Measurements from ENCODE around the gene BNC2.

The BNC2 gene

GRCh38 chr9:16509997-16510396 lies 360.5 kb downstream of the BNC2 start:
- no peak for DNase-seq (ENCODE audit: extremely low spot score)
- CTCF ChIA-PET = no interaction called here
- TF ChIP-seq FOXK2 (IDR thresholded peaks at IDR 0.05) (no peak), BHLHE40 (IDR thresholded peaks at IDR 0.05; ENCODE audit: borderline replicate concordance) (no peak), HDGF (IDR thresholded peaks at IDR 0.05; ENCODE audit: borderline replicate concordance) (no peak), ELF4 (IDR thresholded peaks at IDR 0.05) (no peak), TARDBP (IDR thresholded peaks at IDR 0.05) (no peak), LEF1 (IDR thresholded peaks at IDR 0.05; ENCODE audit: borderline replicate concordance) (no peak), CTBP1 (IDR thresholded peaks at IDR 0.05; ENCODE audit: borderline replicate concordance) (no peak)
- POLR2A ChIA-PET = no interaction called here

GRCh38 chr9:16505199-16505598 lies 365.3 kb downstream of the BNC2 start:
- ChIA-PET POLR2A (no interaction called here), CTCF (no interaction called here)
- TF ChIP-seq HDGF (IDR thresholded peaks at IDR 0.05; ENCODE audit: borderline replicate concordance) = no peak
- no peak for TF ChIP-seq FOXA1 (IDR thresholded peaks at IDR 0.05)
- no peak for TF ChIP-seq ARNT (IDR thresholded peaks at IDR 0.05)
- no peak for TF ChIP-seq SUZ12 (IDR thresholded peaks at IDR 0.05)
- no peak for TF ChIP-seq CTBP1 (IDR thresholded peaks at IDR 0.05; ENCODE audit: borderline replicate concordance)
- no peak for TF ChIP-seq LEF1 (IDR thresholded peaks at IDR 0.05; ENCODE audit: borderline replicate concordance)
- no peak for TF ChIP-seq FOXM1 (IDR thresholded peaks at IDR 0.05; ENCODE audit: borderline replicate concordance)
- no peak for TF ChIP-seq ZNF384 (IDR thresholded peaks at IDR 0.05)
- no peak for TF ChIP-seq SP1 (IDR thresholded peaks at IDR 0.05)
- DNase-seq (ENCODE audit: extremely low spot score) = no peak

GRCh38 chr9:16501726-16502125 lies 368.7 kb downstream of the BNC2 start:
- POLR2A ChIA-PET = no interaction called here
- TF ChIP-seq BHLHE40 (IDR thresholded peaks at IDR 0.05; ENCODE audit: borderline replicate concordance) (no peak), FOXA1 (IDR thresholded peaks at IDR 0.05) (no peak), FOXM1 (IDR thresholded peaks at IDR 0.05; ENCODE audit: borderline replicate concordance) (no peak), ARNT (IDR thresholded peaks at IDR 0.05) (no peak), SP1 (IDR thresholded peaks at IDR 0.05) (no peak), ZNF384 (IDR thresholded peaks at IDR 0.05) (no peak), CTBP1 (IDR thresholded peaks at IDR 0.05; ENCODE audit: borderline replicate concordance) (no peak), LEF1 (IDR thresholded peaks at IDR 0.05; ENCODE audit: borderline replicate concordance) (no peak), HDGF (IDR thresholded peaks at IDR 0.05; ENCODE audit: borderline replicate concordance) (no peak), PKNOX1 (IDR thresholded peaks at IDR 0.05) (no peak), FOXK2 (IDR thresholded peaks at IDR 0.05) (no peak), NFRKB (IDR thresholded peaks at IDR 0.05) (no peak), L3MBTL2 (conservative IDR thresholded peaks at IDR 0.05) (no peak), SUZ12 (IDR thresholded peaks at IDR 0.05) (no peak), ELF4 (IDR thresholded peaks at IDR 0.05) (no peak), TARDBP (IDR thresholded peaks at IDR 0.05) (no peak)
- DNase-seq (ENCODE audit: extremely low spot score) = no peak
- CTCF ChIA-PET = no interaction called here

GRCh38 chr9:16501141-16501540 lies 369.3 kb downstream of the BNC2 start:
- POLR2A ChIA-PET = no interaction called here
- no peak for DNase-seq (ENCODE audit: extremely low spot score)

GRCh38 chr9:16500386-16500785 lies 370.1 kb downstream of the BNC2 start:
- no peak for DNase-seq (ENCODE audit: extremely low spot score)
- ChIA-PET CTCF (no interaction called here), POLR2A (no interaction called here)
- no peak for TF ChIP-seq FOXA1 (IDR thresholded peaks at IDR 0.05)
- no peak for TF ChIP-seq ELF4 (IDR thresholded peaks at IDR 0.05)
- no peak for TF ChIP-seq SUZ12 (IDR thresholded peaks at IDR 0.05)
- TF ChIP-seq ARNT (IDR thresholded peaks at IDR 0.05) = no peak
- no peak for TF ChIP-seq PKNOX1 (IDR thresholded peaks at IDR 0.05)
- no peak for TF ChIP-seq NFRKB (IDR thresholded peaks at IDR 0.05)
- no peak for TF ChIP-seq LEF1 (IDR thresholded peaks at IDR 0.05; ENCODE audit: borderline replicate concordance)
- no peak for TF ChIP-seq FOXK2 (IDR thresholded peaks at IDR 0.05)

More at GRCh38 chr9:16501141-16501540, 369.3 kb downstream of the BNC2 start:
- no peak for TF ChIP-seq SP1 (IDR thresholded peaks at IDR 0.05)
- CTCF ChIA-PET = no interaction called here

- no peak for TF ChIP-seq NFRKB (IDR thresholded peaks at IDR 0.05)
- TF ChIP-seq SUZ12 (IDR thresholded peaks at IDR 0.05) = no peak
- no peak for TF ChIP-seq FOXK2 (IDR thresholded peaks at IDR 0.05)
- no peak for TF ChIP-seq FOXM1 (IDR thresholded peaks at IDR 0.05; ENCODE audit: borderline replicate concordance)
- no peak for TF ChIP-seq ZNF384 (IDR thresholded peaks at IDR 0.05)
- ChIA-PET CTCF (no interaction called here), POLR2A (no interaction called here)
- no peak for DNase-seq (ENCODE audit: extremely low spot score)
These were observed 370.6 kb downstream of the BNC2 start for GRCh38 chr9:16499892-16500291.

GRCh38 chr9:16496908-16497307 lies 373.6 kb downstream of the BNC2 start:
- POLR2A ChIA-PET = no interaction called here
- no peak for DNase-seq (ENCODE audit: extremely low spot score)
- CTCF ChIA-PET = no interaction called here
- TF ChIP-seq LEF1 (IDR thresholded peaks at IDR 0.05; ENCODE audit: borderline replicate concordance) (no peak), FOXM1 (IDR thresholded peaks at IDR 0.05; ENCODE audit: borderline replicate concordance) (no peak), PKNOX1 (IDR thresholded peaks at IDR 0.05) (no peak), CTBP1 (IDR thresholded peaks at IDR 0.05; ENCODE audit: borderline replicate concordance) (no peak), FOXA1 (IDR thresholded peaks at IDR 0.05) (no peak), HDGF (IDR thresholded peaks at IDR 0.05; ENCODE audit: borderline replicate concordance) (no peak), ZNF384 (IDR thresholded peaks at IDR 0.05) (no peak), FOXK2 (IDR thresholded peaks at IDR 0.05) (no peak), SP1 (IDR thresholded peaks at IDR 0.05) (no peak), TARDBP (IDR thresholded peaks at IDR 0.05) (no peak), NFRKB (IDR thresholded peaks at IDR 0.05) (no peak), L3MBTL2 (conservative IDR thresholded peaks at IDR 0.05) (no peak)
